ENCODE measurements around the gene TMPRSS2.

TMPRSS2 gene

DNA sequence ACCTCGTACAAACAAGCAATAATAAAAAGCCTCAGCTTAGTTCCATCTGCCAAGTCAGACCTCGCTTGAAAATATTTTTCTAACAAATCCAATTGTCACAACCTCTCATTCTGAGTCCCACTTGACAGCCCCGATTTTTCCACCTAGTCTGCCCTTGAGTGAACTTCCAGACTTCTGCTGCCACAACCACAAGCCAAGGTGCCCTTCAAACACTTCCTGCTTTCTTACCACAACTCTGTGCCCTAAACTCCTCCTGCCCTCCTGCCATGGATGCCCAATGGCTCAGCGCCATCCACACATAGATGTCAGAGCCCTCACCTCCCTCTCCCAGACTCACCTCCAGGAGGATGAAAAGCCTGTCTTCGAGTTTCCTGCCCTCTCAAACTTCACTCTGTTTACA lies 3.9 kb downstream of the TMPRSS2 start:
- no peak overlapping the region for H3K4me3 ChIP-seq
- DNase-seq (ENCODE audit: low spot score in 2 of 2) = no peak
- no peaks in the 10 kb centered on the region for H3K36me3 ChIP-seq (replicated peaks)
- H3K9me3 ChIP-seq = no peaks in the 10 kb centered on the region
- H3K4me1 ChIP-seq = no peaks in the 10 kb centered on the region
- in situ Hi-C loops (cut with MboI; ENCODE audit: low sequenced_read_pairs) = no loop called here
- no peaks in the 10 kb centered on the region for H3K27me3 ChIP-seq (ENCODE audit: low read depth)

GRCh38 chr21:41503331-41503730 lies 4.6 kb downstream of the TMPRSS2 start:
- Histone ChIP-seq H3K4me3 (no peak overlapping the region), H3K36me3 (replicated peaks) (no peaks in the 10 kb centered on the region), H3K27me3 (ENCODE audit: low read depth) (no peaks in the 10 kb centered on the region), H3K4me1 (no peaks in the 10 kb centered on the region), H3K9me3 (no peaks in the 10 kb centered on the region)
- in situ Hi-C loops (cut with MboI; ENCODE audit: low sequenced_read_pairs) = no loop called here
- DNase-seq (ENCODE audit: low spot score in 2 of 2) = no peak

- in situ Hi-C loops (cut with MboI; ENCODE audit: low sequenced_read_pairs) = no loop called here
- no peaks in the 10 kb centered on the region for H3K36me3 ChIP-seq (replicated peaks)
- H3K4me3 ChIP-seq = no peak overlapping the region
- no peaks in the 10 kb centered on the region for H3K27me3 ChIP-seq (ENCODE audit: low read depth)
- H3K9me3 ChIP-seq = no peaks in the 10 kb centered on the region
- no peaks in the 10 kb centered on the region for H3K4me1 ChIP-seq
- DNase-seq (ENCODE audit: low spot score in 2 of 2) = no peak
Observed at GRCh38 chr21:41501919-41502318, 6.0 kb downstream of the TMPRSS2 start.

DNA sequence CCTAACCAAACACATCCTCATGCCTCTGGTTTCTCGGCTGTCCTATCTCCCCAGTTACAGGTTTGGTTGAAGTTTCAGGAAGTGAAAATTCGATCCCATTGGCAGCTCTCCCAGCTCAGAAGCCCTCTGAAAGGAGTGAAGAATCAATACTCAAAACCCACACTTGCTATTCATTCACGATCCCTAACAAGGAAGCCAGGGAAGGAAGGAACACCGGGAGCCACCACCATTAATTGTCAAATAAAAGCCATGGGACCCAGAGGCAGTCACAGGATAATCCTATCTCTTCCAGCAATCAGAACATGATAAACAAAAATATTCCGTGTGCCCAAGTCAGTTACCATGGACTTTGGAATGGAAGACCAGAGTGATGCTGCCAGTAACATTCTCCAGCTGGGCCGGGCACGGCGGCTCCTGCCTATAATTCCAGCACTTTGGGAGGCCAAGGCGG lies 7.0 kb downstream of the TMPRSS2 start:
- Histone ChIP-seq H3K27me3 (ENCODE audit: low read depth) (no peaks in the 10 kb centered on the region), H3K4me3 (no peak overlapping the region), H3K9me3 (no peaks in the 10 kb centered on the region), H3K4me1 (no peaks in the 10 kb centered on the region), H3K36me3 (replicated peaks) (no peaks in the 10 kb centered on the region)
- DNase-seq (ENCODE audit: low spot score in 2 of 2) = no peak
- in situ Hi-C loops (cut with MboI; ENCODE audit: low sequenced_read_pairs) = no loop called here

DNA sequence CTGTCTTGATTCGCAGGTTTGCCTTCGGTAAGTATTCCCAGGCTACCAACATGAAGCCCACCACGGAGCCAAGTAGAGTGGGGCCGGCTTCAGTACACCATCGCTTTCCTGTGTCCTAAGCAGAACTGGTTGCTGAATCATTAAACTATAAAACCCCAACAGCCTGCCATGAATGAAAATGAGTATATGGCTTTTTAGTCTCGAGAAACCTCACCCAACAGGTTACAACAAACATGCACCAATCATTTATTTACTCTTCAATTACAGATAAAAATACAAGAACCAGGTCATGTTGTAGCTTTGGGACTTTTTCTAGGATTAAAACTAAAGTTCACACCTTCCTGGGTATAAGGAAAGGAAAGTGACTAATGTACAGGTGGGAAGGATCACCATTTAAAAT lies 7.6 kb downstream of the TMPRSS2 start:
- no peaks in the 10 kb centered on the region for H3K4me1 ChIP-seq
- no peak overlapping the region for H3K4me3 ChIP-seq
- no peaks in the 10 kb centered on the region for H3K9me3 ChIP-seq
- no peaks in the 10 kb centered on the region for H3K27me3 ChIP-seq (ENCODE audit: low read depth)
- no peaks in the 10 kb centered on the region for H3K36me3 ChIP-seq (replicated peaks)
- no peak for DNase-seq (ENCODE audit: low spot score in 2 of 2)
- in situ Hi-C loops (cut with MboI; ENCODE audit: low sequenced_read_pairs) = no loop called here

GRCh38 chr21:41499920-41500319 lies 8.0 kb downstream of the TMPRSS2 start:
- Histone ChIP-seq H3K4me1 (no peaks in the 10 kb centered on the region), H3K9me3 (no peaks in the 10 kb centered on the region), H3K4me3 (no peak overlapping the region), H3K36me3 (replicated peaks) (no peaks in the 10 kb centered on the region), H3K27me3 (ENCODE audit: low read depth) (no peaks in the 10 kb centered on the region)
- in situ Hi-C loops (cut with MboI; ENCODE audit: low sequenced_read_pairs) = no loop called here
- DNase-seq (ENCODE audit: low spot score in 2 of 2) = no peak

- Histone ChIP-seq H3K4me1 (no peaks in the 10 kb centered on the region), H3K36me3 (replicated peaks) (no peaks in the 10 kb centered on the region), H3K9me3 (no peaks in the 10 kb centered on the region), H3K27me3 (ENCODE audit: low read depth) (no peaks in the 10 kb centered on the region), H3K4me3 (no peak overlapping the region)
- in situ Hi-C loops (cut with MboI; ENCODE audit: low sequenced_read_pairs) = no loop called here
- no peak for DNase-seq (ENCODE audit: low spot score in 2 of 2)
Observed at GRCh38 chr21:41497788-41498187, 10.2 kb downstream of the TMPRSS2 start.

DNA sequence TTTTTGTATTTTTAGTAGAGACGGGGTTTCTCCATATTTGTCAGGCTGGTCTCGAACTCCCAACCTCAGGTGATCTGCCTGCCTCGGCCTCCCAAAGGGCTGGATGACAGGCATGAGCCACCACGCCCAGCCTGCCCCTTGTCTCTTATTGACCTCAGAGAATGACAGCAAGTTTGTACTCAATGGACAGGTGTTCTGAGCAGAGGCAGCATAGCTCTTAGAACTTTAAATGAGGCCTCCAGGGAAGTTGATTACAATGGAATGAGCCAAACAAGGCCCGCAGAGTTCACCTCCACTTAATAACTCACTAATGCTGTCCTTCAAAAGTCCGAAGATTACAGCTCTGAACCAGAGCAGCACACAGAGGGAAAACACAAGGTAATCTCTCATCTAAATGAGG lies 10.9 kb downstream of the TMPRSS2 start:
- in situ Hi-C loops (cut with MboI; ENCODE audit: low sequenced_read_pairs) = no loop called here
- no peaks in the 10 kb centered on the region for H3K9me3 ChIP-seq
- no peak overlapping the region for H3K4me3 ChIP-seq
- no peak for DNase-seq (ENCODE audit: low spot score in 2 of 2)
- no peaks in the 10 kb centered on the region for H3K36me3 ChIP-seq (replicated peaks)
- no peaks in the 10 kb centered on the region for H3K27me3 ChIP-seq (ENCODE audit: low read depth)
- H3K4me1 ChIP-seq = no peaks in the 10 kb centered on the region

DNA sequence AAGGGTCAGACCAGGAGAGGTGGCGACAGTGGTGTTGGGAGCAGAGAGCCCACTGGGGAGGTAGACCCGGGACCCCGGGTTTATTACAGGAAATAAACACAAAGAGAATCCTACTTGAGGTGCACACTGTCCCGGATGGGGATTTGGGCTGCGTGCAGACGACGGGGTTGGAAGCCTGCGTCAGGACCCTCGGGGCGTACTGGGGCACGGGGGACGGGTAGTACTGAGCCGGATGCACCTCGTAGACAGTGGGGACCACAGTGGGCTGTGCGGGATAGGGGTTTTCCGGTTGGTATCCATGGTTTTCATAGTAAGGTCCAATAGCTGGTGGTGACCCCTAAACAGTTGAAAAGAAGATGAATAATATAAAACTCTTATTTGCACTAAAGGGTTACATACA lies 13.7 kb downstream of the TMPRSS2 start:
- in situ Hi-C loops (cut with MboI; ENCODE audit: low sequenced_read_pairs) = no loop called here
- no peak overlapping the region for H3K4me3 ChIP-seq

DNA sequence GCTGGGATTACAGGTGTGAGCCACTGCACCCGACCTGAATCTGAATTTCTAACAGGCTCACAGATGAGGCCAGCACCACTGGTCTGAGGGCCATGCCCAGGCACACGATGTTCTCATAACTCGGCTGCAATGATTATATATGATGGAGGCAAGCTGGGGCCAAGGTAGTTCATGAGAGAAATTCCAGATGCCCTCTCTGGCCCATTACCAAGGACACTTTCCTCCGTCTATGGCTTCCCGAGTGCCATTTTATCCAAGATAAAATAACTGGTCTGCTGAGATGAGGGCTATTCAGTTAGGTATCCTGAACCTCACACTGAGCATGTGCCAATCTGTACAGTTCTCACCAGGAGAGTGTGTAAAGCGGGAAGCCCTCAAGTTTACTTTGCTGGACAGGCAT lies 16.5 kb downstream of the TMPRSS2 start:
- Histone ChIP-seq H3K9me3 (no peaks in the 10 kb centered on the region), H3K4me1 (no peaks in the 10 kb centered on the region), H3K36me3 (replicated peaks) (no peaks in the 10 kb centered on the region), H3K27me3 (ENCODE audit: low read depth) (no peaks in the 10 kb centered on the region), H3K4me3 (no peak overlapping the region)
- in situ Hi-C loops (cut with MboI; ENCODE audit: low sequenced_read_pairs) = no loop called here
- no peak for DNase-seq (ENCODE audit: low spot score in 2 of 2)

More for the DNA sequence above, 13.7 kb downstream of the TMPRSS2 start:
- Histone ChIP-seq H3K36me3 (replicated peaks) (no peaks in the 10 kb centered on the region), H3K27me3 (ENCODE audit: low read depth) (no peaks in the 10 kb centered on the region), H3K4me1 (no peaks in the 10 kb centered on the region), H3K9me3 (no peaks in the 10 kb centered on the region)
- no peak for DNase-seq (ENCODE audit: low spot score in 2 of 2)

- H3K4me3 ChIP-seq = no peak overlapping the region
- no peaks in the 10 kb centered on the region for H3K9me3 ChIP-seq
- no peaks in the 10 kb centered on the region for H3K36me3 ChIP-seq (replicated peaks)
- DNase-seq (ENCODE audit: low spot score in 2 of 2) = no peak
- in situ Hi-C loops (cut with MboI; ENCODE audit: low sequenced_read_pairs) = no loop called here
- no peaks in the 10 kb centered on the region for H3K4me1 ChIP-seq
- no peaks in the 10 kb centered on the region for H3K27me3 ChIP-seq (ENCODE audit: low read depth)
Observed at GRCh38 chr21:41490330-41490729, 17.6 kb downstream of the TMPRSS2 start.

GRCh38 chr21:41489329-41489728 lies 18.6 kb downstream of the TMPRSS2 start:
- in situ Hi-C loops (cut with MboI; ENCODE audit: low sequenced_read_pairs) = no loop called here
- H3K27me3 ChIP-seq (ENCODE audit: low read depth) = no peaks in the 10 kb centered on the region
- H3K36me3 ChIP-seq (replicated peaks) = no peaks in the 10 kb centered on the region
- H3K4me1 ChIP-seq = no peaks in the 10 kb centered on the region
- DNase-seq (ENCODE audit: low spot score in 2 of 2) = no peak
- no peaks in the 10 kb centered on the region for H3K9me3 ChIP-seq
- H3K4me3 ChIP-seq = no peak overlapping the region

- no peak for DNase-seq (ENCODE audit: low spot score in 2 of 2)
- Histone ChIP-seq H3K27me3 (ENCODE audit: low read depth) (no peaks in the 10 kb centered on the region), H3K9me3 (no peaks in the 10 kb centered on the region), H3K4me3 (no peak overlapping the region), H3K4me1 (no peaks in the 10 kb centered on the region), H3K36me3 (replicated peaks) (no peaks in the 10 kb centered on the region)
- in situ Hi-C loops (cut with MboI; ENCODE audit: low sequenced_read_pairs) = no loop called here
Observed at GRCh38 chr21:41488080-41488479, 19.9 kb downstream of the TMPRSS2 start.

DNA sequence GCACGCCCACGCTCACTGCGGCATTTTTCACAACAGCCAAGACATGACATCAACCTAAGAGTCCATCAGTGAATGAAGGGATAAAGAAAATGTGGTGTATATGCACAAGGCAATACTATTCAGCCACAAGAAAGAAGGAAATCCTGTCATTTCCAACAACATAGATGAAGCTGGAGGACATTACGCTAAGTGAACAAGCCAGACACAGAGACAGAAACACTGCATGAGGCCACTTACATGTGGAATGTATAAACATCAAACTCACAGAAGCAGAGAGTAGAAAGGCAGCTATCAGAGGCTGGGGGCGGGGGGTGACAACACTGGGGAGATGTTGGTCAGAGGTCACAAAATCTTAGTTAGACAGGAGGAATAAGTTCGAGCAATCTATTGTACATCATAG lies 20.9 kb downstream of the TMPRSS2 start:
- H3K4me1 ChIP-seq = no peaks in the 10 kb centered on the region
- in situ Hi-C loops (cut with MboI; ENCODE audit: low sequenced_read_pairs) = no loop called here
- H3K4me3 ChIP-seq = no peak overlapping the region
- H3K9me3 ChIP-seq = no peaks in the 10 kb centered on the region
- no peak for DNase-seq (ENCODE audit: low spot score in 2 of 2)
- H3K27me3 ChIP-seq (ENCODE audit: low read depth) = no peaks in the 10 kb centered on the region
- no peaks in the 10 kb centered on the region for H3K36me3 ChIP-seq (replicated peaks)

DNA sequence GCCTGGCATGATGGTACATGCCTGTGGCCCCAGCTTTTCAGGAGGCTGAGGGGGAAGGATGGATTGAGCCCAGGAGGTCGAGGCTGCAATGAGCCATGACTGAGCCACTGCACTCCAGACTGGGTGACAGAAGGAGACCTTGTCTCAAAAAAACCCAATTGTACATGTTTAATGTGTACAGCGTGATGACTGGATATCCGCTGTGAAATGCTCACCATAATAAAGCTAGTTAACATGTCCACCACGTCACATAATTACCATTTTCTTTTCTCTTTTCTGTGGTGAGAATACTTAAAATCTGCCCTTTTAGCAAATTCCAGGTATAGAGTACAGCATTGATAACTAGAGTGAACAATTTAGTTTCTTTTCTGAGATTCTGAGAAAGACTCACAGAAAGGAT lies 24.0 kb downstream of the TMPRSS2 start:
- in situ Hi-C loops (cut with MboI; ENCODE audit: low sequenced_read_pairs) = no loop called here
- H3K4me1 ChIP-seq = no peaks in the 10 kb centered on the region

More for the DNA sequence above, 24.0 kb downstream of the TMPRSS2 start:
- Histone ChIP-seq H3K36me3 (replicated peaks) (no peaks in the 10 kb centered on the region), H3K4me3 (no peak overlapping the region), H3K27me3 (ENCODE audit: low read depth) (no peaks in the 10 kb centered on the region), H3K9me3 (no peaks in the 10 kb centered on the region)
- DNase-seq (ENCODE audit: low spot score in 2 of 2) = no peak

Data from HAP-1 (cell line).